HG03064 (cell line): ENCODE measurements around the gene KRT6B.
"Not testable (repeated sequence)": the region's sequence is repeated elsewhere in the genome, so short reads cannot be mapped to it uniquely, and the experiment has no call there.

Experiments
- ATAC-seq: cut with Tn5 transposase; IDR thresholded peaks from one replicate; pipeline ENCODE4 v1.9.1; 2021; ENCODE audit warnings: low read depth; ENCODE audit not compliant: unreplicated experiment

Gene KRT6B

DNA sequence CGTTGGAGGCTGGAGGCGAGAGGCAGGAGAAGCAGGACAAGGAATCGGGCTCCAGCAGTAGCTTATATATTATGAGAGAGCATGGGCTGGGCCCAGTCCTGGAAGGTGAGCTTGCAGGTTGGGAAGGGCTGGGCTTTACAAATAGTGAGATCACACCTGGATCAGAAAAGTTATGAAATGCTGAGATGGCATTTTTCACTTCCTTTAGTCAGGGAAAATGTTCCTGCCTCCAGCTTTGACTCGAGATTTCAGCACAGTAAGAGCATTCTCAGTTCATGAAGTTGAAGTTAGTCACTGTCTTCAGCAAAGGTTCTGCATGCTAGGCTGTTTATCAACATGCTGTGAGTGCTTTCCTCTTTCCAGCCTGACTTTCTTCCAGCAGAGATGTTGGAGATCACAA, 21.8 kb upstream of the KRT6B start, which contains the start of gene KRT6C:
Gene KRT6C, minus strand, starts transcription at position 38 of the 400 bp plus-strand sequence. CDS start 68 bp downstream, outside the sequence.
- ATAC-seq, result no peak

DNA sequence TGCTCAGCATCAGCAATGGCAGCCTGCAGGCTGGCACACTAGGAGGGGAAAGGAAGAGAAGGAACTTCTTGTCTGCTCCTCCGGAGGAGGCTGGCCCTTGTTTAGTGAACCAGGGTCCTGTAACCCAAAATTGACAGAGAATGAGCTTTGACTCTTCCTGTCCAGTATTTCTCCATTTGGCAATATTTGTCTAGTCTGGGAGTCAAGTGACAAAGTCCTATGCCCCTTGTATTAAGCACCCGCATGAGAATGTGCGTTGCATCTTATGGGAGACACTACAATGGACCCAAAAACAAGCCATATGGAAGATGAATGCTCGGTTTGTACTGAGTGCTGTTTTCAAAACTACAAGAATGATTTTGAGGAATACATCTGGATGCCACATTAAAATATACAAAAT, 17.9 kb upstream of the KRT6B start:
- no peak for ATAC-seq

GRCh38 chr12:52464897-52465296, 13.0 kb upstream of the KRT6B start:
- ATAC-seq, result no peak

- no peak for ATAC-seq
These were observed 9.7 kb upstream of the KRT6B start for GRCh38 chr12:52461693-52462092.

GRCh38 chr12:52458861-52459260, 6.9 kb upstream of the KRT6B start:
- ATAC-seq, result no peak

DNA sequence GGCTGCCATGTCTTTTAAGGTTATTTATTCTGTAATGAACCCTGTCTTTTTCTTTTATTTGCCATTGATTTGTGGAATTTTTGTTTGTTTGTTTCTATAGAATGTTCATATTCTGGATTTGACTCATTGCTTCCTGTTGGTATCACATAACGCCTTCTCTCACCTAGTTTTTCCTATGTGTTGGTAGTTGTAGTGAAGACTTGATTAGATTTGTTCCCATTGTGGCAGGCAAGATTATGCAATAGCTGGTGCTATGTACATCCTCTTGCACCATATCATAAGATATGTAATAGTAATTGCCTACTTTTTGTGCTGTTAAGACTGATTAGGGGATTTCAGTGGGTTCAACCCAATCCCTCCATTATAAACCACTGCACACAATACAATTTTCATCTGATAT, 3.9 kb upstream of the KRT6B start:
- ATAC-seq, result no peak

DNA sequence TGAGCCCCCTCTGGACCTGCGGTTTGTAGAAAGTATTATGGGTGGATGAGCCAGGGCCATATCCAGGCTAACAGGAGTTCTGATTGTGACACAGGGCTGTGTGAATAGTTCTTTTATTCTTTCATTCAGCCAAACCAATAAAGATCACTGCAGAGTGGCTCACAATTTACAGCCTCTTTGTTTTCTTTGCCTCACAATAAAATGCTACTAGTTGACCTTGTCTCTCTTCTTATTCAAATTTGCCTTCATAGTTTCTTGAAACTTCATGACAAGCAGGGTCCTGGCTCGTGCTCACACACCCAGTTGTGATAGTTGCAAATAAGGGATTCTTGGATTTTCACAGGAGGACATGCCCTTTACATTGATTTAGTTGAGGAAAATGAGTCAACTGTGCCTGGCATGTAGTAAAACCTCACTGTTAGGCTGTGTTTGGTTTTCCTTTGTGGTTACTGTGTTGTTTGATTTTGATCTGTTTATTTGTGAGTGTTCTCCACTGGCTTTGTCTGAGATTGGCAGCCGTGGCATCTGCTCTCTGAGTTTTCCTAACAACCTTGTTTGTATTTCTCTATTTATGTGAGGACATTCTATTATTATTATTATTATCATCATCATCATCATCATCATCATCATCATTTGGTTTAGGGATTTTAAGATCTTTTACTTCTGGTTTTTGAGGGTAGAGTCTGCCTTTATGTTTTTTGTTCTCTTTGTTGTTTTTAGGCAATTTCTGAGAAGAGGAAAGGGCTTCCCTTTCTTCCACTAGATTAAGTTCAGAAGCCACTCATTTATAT, 2.7 kb upstream of the KRT6B start:
- ATAC-seq, result no peak

- ATAC-seq, result no peak
These were observed 3.7 kb downstream of the KRT6B start for GRCh38 chr12:52448228-52448627.

DNA sequence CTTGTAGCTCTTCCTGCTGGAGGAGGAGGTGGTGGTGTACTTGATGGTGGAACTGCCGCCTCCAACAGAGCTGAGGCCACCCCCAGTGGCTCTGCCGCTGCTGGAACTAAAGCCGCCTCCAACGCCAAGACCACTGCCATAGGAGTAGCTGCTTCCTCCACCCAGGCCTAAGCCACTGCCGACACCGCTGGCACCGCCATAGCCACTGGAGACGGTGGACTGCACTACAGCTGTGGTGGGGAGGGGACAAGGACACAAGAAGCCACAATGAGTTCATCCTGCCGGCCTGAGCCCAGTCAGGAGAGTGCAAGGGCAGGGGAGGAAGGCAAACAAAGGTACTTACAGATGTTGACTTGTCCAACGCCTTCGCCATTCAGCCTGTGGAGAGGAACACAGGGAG, 4.8 kb downstream of the KRT6B start:
- ATAC-seq, result not testable (repeated sequence)

DNA sequence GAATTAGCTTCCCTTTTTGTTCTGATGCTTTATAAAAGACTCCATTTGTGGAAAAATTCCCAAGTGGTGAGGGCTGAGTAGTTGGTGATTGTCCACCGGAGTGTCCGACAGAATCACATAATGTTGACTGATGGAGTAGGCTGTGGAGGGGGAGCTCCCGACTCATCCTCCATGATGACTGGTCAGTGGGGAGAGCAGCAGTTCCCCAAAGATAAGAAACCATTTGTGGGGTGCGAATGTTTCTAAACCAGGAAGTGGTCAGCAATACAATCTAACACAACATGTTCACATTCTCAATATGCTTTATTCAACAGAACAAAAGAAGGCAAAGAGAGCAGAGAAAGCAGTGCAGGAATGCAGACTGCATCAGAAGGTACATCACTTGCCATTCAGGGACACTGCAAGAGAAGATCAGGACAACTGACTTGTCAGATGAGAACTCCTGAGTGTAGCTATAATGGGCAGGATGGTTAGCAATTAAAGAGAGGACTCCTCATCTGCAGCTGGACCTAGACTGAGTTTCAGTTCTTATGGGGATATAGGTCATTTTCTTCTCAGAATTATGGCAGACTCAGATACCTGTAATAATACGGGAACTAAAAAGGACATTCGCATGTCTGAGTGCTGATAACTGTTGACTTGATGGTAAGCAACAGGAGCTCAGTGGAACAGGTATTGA, 5.4 kb downstream of the KRT6B start:
- no peak for ATAC-seq

DNA sequence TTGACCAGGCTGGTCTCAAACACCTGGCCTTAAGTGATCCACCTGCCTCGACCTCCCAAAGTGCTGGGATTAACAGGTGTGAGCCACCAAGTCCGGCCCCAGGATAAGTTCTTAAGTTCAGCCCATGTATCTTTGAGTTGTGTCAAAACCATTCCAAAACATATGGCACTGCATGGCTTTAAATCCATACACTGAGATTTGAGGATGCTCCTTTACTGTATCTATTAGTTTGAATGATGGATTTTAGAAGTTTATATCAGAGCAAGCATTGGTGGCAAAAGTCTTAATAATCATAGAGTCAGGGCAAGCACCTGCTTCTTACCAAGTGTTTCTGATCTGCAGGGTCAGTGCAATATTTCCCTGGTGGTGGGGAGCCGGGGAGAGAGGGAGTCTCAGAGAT, 6.1 kb downstream of the KRT6B start:
- no peak for ATAC-seq

DNA sequence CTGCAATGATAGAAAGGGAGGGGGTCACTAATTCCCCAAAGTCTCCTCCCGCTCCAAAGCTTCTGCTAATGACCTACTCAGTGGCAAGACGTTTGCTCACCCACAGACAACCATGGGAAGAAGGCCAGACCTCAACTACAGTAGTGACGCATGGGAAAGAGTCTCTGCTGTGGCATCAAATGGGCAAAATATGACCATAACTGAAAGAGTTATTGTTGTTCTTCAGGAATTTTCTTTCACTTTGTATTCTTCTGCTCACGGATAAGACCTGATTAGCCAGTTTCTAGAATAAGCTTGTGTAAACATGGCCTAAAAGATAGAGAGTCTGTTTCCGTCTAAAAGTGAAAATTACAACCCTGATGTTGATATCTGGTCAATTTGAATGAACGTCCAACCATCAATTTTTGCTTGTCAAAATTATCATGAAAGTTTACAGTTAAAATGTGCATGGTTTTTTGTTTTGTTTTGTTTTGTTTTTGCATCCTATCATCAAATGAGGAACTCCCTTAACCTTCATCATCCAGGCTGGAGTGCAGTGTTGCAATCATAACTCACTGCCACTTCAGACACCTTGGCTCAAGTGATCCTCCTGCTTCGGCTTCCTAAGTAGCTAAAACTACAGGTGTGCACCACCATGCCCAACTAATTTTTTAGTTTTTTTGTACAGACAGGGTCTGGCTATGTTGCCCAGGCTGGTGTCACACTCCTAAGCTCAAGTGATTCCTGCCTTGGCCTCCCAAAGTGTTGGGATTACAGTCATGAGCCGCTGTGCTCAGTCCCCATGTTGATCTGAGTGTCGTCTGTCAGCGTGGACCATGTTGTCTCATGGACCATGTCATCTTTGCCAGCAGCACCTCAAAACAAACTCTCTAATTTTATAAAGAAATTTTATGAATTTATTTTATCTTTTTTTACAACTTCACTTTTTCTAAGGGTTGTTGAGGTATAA, 7.0 kb downstream of the KRT6B start:
- ATAC-seq, result no peak

- ATAC-seq, result no peak
These were observed 8.0 kb downstream of the KRT6B start for GRCh38 chr12:52443966-52444365.

DNA sequence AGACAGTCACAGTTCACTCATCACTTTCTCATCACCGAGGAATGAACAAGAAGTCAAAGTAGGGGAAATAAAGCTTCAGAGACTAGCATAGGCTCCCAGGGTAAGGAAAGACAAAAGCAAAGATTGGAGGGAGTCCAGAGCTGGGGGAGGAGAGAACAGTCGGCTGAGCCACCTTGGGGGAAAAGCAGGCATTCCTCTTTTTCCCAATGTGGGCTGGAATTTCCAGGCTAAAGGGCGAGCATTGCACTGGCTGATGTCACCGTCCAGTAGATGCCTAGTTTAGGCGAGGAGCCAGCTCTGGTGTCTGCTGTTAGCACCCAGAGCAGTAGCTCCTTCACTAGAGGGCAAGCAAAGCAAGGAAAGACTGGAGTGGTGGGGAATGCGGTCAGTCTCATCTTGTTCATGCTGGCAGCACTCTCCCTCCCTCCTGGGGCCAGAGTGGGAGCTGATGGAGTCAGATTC, 9.3 kb downstream of the KRT6B start:
- ATAC-seq, result no peak

DNA sequence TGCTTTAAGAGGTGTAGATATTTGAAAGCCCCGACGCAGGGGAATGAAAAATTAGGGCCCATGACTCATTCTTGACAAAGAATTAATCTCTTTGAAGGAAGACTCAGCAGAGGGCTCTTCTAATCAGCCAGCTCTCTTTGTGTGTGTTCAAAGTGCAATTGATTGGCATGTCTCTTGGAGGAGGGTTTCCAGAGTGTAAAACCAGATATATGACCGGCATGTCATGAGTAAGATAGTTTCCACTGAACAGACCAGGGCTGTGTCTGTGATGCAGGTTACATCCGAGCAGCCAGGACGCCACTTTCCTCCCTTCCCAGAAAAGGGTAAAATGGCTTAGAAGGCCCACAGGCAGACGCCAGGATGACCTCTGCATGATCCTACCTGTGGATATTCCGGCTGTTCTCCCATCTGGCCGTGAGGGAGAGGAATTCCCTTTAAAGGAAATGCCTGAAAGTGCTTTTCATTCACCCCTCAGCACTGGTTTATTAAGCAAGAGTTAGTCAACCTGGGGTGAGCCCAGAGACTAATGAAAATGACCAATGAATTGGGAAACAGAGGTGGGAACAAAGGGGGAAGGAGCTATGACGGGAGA, 10.5 kb downstream of the KRT6B start:
- ATAC-seq, result no peak

GRCh38 chr12:52440821-52441319, 11.1 kb downstream of the KRT6B start:
- no peak for ATAC-seq

DNA sequence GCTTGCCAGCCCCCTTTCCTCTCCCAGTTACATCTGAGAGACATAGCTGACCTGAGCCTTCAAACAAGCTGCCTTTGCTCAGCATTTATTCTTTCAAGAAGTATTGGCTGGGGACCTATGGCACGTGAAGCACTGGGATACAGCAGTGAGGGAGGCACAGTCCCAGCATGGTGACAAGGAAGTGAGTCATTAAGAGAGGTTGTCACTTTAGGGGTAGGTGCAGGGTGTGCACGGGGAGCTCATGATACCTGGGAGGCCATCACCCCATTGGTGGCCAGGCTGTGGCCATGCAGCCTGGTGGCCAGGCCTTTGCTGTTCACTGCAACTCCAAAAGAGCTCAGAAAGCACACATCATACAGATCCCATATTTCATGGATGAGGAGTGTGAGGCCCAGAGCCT, 12.1 kb downstream of the KRT6B start:
- ATAC-seq, result no peak

DNA sequence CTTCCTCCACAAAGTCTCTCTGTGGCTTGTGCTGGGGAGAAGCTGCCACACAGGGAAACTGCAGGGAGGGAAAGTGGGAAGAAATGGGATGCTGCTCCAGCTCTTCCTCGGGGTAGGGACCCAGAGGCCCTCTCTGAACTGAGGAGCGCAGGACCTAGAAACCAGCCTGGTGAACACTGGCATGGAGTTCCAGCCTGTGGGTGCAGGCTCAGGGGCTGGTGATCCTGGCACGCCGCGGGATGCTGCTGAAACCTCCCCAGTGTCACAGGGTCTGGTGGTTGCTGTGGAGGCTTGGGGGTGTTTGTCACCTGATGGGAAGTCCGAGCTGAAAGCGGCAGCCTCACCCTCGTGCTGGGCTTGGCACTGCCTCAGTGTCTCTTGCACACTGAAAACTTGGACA, 12.5 kb downstream of the KRT6B start:
- ATAC-seq, result no peak

- ATAC-seq, result no peak
These were observed 13.3 kb downstream of the KRT6B start for GRCh38 chr12:52438305-52439301.
